IPS-18a (cell line): ENCODE results near the gene CXXC5.

Experiments used
- H3K27ac ChIP-seq: one replicate; pipeline ENCODE4 v1.5.1; 2013; ENCODE audit warnings: low read length
- H3K27me3 ChIP-seq: one replicate; pipeline ENCODE4 v1.6.1; 2013; ENCODE audit warnings: mild to moderate bottlenecking, low read length; ENCODE audit not compliant: control insufficient read depth, insufficient read depth
- H3K36me3 ChIP-seq: one replicate; pipeline ENCODE4 v1.6.1; 2013; ENCODE audit warnings: low read depth, low read length; ENCODE audit not compliant: control insufficient read depth
- H3K4me1 ChIP-seq: one replicate; pipeline ENCODE4 v1.6.1; 2013; ENCODE audit warnings: low read depth, low read length; ENCODE audit not compliant: control insufficient read depth
- H3K4me3 ChIP-seq: one replicate; pipeline ENCODE4 v1.5.1; 2013; ENCODE audit warnings: low read length
- H3K9ac ChIP-seq: one replicate; pipeline ENCODE4 v1.6.1; 2013; ENCODE audit warnings: mild to moderate bottlenecking, low read length, moderate library complexity
- H3K9me3 ChIP-seq: one replicate; pipeline ENCODE4 v1.6.1; 2013; ENCODE audit warnings: low read depth, low read length; ENCODE audit not compliant: control insufficient read depth

The CXXC5 gene

DNA sequence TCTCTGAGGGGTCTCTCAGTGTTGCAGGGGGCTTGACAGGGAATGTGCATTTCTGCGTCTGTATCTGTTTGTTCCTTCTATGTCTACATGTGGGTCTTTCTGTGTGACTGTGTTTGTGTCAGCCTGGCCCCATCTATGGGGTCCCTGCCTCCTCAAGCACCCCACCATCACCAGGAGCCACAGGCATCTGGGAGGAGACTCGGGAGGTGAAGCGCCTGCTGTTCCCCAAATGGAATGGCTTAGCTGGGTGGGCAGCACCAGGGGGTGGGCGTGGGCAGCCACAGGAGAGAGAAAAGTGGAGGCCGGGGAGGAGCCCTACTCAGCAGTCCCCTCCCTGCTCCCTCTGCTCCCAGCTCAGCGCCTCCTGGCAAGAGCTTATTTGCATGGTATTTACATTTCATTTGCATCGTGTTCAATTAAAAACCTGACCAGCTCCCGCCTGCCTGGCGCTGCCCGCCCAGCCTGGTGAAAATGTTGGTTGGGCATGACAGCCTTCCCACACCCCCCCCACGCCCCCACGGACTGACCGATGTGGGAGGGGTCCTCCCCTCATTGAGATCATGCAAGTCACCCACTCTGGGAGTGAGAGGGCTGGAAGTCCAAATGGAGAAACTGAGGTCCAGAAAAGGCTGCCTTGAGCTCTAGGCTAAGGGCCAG, 50.5 kb downstream of the CXXC5 start:
- no peak overlapping the region for H3K27ac ChIP-seq
- H3K4me3 ChIP-seq: no peak overlapping the region
- H3K36me3 ChIP-seq: no peaks in the 10 kb centered on the region
- peaks cover 27% of the 10 kb centered on the region for H3K27me3 ChIP-seq
- H3K4me1 ChIP-seq: peaks cover 38% of the 10 kb centered on the region
- no peak overlapping the region for H3K9ac ChIP-seq
- no peaks in the 10 kb centered on the region for H3K9me3 ChIP-seq

DNA sequence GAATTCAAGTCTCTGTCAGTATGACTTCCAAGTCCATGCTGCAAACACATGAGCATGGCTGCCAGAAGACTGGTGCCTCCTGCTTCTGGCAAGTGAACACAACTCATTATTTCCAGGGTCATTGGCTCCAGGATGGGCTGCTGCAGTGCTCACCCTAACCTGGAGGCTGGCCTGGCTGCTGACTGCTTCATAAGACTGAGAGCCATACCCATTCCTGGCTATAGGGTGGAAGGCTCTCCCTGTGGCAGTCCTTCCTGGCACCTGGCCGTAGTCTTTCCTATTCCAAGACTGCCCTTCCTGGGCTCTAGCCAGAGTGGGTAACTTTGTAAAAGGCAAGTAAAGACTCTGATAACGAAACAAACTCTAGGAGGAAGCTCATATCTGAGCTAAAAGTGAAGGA, 51.2 kb downstream of the CXXC5 start:
- Histone ChIP-seq H3K9ac (no peak overlapping the region), H3K27me3 (peaks cover 27% of the 10 kb centered on the region), H3K36me3 (no peaks in the 10 kb centered on the region), H3K4me3 (no peak overlapping the region), H3K9me3 (no peaks in the 10 kb centered on the region), H3K27ac (no peak overlapping the region), H3K4me1 (peaks cover 38% of the 10 kb centered on the region)

DNA sequence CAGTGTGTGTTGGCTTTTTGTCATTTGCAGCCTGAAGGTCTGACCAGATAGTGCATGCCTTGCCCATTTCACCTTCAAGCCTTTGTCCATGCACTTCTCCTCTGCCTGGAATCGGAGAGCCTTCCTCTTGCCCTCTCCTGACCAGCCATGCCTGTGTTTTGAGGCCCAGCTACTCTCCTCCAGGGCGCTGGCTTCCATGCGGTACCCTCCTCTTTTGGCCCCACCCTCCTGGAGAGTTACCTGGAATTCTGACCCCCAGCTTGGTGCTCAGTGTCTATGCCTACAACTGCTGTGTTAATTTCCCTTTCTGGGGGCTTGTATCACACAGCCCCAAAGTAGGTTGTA, 52.5 kb downstream of the CXXC5 start:
- H3K4me1 ChIP-seq: peaks cover 38% of the 10 kb centered on the region
- H3K4me3 ChIP-seq: no peak overlapping the region
- no peak overlapping the region for H3K9ac ChIP-seq
- peaks cover 19% of the 10 kb centered on the region for H3K27me3 ChIP-seq
- H3K27ac ChIP-seq: no peak overlapping the region
- H3K36me3 ChIP-seq: no peaks in the 10 kb centered on the region
- no peaks in the 10 kb centered on the region for H3K9me3 ChIP-seq

- peaks cover 37% of the 10 kb centered on the region for H3K4me1 ChIP-seq
- H3K36me3 ChIP-seq: no peaks in the 10 kb centered on the region
- peaks cover 14% of the 10 kb centered on the region for H3K27me3 ChIP-seq
- H3K4me3 ChIP-seq: peak overlapping the region; percentile 32
- H3K9ac ChIP-seq: no peak overlapping the region
- H3K27ac ChIP-seq: peak overlapping the region; percentile 24
- no peaks in the 10 kb centered on the region for H3K9me3 ChIP-seq
Observed at GRCh38 chr5:139701056-139701741, 53.0 kb downstream of the CXXC5 start.

DNA sequence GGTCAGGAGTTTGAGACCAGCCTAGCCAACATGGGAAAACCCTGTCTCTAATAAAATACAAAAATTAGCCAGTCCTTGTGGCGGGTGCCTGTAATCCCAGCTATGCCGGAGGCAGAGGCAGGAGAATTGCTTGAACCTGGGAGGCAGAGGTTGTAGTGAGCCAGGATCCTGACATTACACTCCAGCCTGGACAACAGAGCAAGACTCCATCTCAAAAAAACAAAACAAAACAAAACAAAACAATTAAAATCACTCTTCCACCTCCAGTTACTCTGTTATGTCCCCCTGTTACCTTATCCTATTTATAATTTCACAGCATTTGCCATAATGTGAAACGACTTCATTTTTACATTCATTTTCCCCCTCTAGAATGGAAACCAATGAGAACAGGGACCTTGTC, 54.4 kb downstream of the CXXC5 start:
- Histone ChIP-seq H3K27me3 (peaks cover 8% of the 10 kb centered on the region), H3K27ac (no peak overlapping the region), H3K36me3 (no peaks in the 10 kb centered on the region), H3K9me3 (no peaks in the 10 kb centered on the region), H3K4me1 (peaks cover 36% of the 10 kb centered on the region), H3K4me3 (no peak overlapping the region), H3K9ac (no peak overlapping the region)

DNA sequence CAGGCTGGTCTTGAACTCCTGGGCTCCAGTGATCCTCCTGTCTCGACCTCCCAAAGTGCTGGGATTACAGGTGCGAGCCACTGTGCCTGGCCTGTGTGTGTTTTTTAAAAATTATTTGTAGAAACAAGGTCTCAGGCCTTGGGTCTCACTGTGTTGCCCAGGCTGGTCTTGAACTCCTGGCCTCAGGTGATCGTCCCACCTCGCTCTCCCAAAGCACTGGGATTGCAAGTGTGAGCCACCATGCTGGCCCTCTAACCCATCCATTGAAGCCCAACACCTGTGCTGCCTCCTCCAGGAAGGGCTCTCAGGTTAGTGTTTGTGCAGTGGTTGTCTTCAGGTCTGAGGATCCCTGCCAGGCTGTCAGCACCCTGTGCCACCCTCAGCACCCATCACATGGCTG, 56.6 kb downstream of the CXXC5 start:
- H3K27ac ChIP-seq: no peak overlapping the region
- no peaks in the 10 kb centered on the region for H3K9me3 ChIP-seq
- H3K9ac ChIP-seq: no peak overlapping the region
- peaks cover 5% of the 10 kb centered on the region for H3K27me3 ChIP-seq
- peaks cover 33% of the 10 kb centered on the region for H3K4me1 ChIP-seq
- H3K4me3 ChIP-seq: no peak overlapping the region
- no peaks in the 10 kb centered on the region for H3K36me3 ChIP-seq

DNA sequence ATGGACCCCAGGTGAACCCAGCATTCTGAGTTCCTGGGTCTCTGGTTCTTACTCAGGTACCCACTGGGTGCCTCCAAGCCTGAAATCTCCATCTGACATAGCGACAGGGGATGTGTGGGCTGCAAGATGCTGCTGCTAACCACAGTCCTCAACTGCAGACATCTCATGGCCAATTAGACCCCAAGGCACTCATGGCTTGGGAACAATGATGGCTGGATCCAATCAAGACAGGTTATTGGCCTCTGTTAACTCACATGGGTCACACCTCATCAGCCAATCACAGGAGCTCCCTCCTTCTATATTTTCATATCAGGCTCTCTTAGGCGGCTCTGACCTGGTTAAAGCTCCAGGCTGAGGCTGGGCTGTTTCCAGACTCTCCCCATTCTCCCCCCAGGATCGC, 57.0 kb downstream of the CXXC5 start:
- no peak overlapping the region for H3K27ac ChIP-seq
- no peak overlapping the region for H3K9ac ChIP-seq
- H3K4me1 ChIP-seq: peaks cover 35% of the 10 kb centered on the region
- H3K9me3 ChIP-seq: no peaks in the 10 kb centered on the region
- H3K4me3 ChIP-seq: no peak overlapping the region
- H3K27me3 ChIP-seq: peaks cover 5% of the 10 kb centered on the region
- no peaks in the 10 kb centered on the region for H3K36me3 ChIP-seq

DNA sequence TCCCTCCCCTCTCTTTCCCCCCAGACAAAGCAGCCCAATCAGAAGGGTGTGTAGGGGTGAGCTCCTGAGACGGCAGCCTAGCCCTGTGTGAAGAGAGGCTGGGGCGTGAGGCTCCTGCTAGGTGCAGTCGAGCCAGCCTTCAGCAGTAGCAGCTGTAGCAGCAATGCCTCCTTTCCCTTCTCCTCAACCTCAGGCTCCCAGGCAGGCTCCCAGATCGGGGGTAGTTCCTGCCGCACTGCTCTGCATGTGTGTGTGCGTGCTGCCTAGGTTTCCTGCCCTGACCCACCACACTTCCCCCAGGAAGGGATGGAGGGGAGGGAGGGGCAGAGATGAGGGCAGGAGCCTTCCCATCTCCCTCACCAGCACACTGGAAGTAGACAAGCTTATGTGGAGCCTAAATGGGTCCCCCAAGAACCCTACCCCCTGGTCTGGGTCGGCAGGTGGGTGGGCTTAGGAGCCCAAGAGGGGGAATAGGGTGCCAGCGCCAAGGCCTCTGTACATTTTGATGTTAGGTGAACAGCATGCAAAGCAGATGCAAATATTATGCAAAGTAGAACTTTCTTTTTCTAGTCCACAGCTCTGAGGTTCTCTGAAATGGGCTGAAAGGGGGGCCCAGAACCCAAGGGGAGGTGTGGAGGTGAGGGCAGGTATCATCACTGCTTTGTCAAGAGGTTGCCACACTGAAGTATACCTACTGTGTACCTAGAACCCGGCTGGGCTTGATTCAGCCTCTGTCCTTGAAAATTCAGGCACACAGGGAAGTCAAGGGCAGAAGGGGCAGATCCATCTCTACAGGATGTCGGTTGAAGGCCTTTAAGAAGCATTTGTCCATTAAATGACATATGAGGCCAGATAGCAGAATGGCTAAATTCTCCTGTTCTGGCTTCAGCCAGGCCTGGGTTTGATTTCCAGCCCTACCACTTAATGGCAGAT, 57.8 kb downstream of the CXXC5 start:
- Histone ChIP-seq H3K27ac (no peak overlapping the region), H3K9ac (no peak overlapping the region), H3K4me1 (peaks cover 33% of the 10 kb centered on the region), H3K36me3 (no peaks in the 10 kb centered on the region), H3K9me3 (no peaks in the 10 kb centered on the region), H3K27me3 (peaks cover 5% of the 10 kb centered on the region), H3K4me3 (no peak overlapping the region)

GRCh38 chr5:139707445-139708003, 59.4 kb downstream of the CXXC5 start:
- Histone ChIP-seq H3K4me1 (peaks cover 34% of the 10 kb centered on the region), H3K27ac (no peak overlapping the region)

GRCh38 chr5:139708434-139708861, 60.3 kb downstream of the CXXC5 start:
- Histone ChIP-seq H3K4me3 (peak overlapping the region; percentile 38), H3K27ac (no peak overlapping the region), H3K27me3 (peaks cover 23% of the 10 kb centered on the region), H3K36me3 (no peaks in the 10 kb centered on the region), H3K4me1 (peaks cover 35% of the 10 kb centered on the region), H3K9ac (peak overlapping the region; percentile 72), H3K9me3 (no peaks in the 10 kb centered on the region)

More at GRCh38 chr5:139707445-139708003, 59.4 kb downstream of the CXXC5 start:
- H3K9me3 ChIP-seq: no peaks in the 10 kb centered on the region
- H3K36me3 ChIP-seq: no peaks in the 10 kb centered on the region
- peaks cover 14% of the 10 kb centered on the region for H3K27me3 ChIP-seq
- H3K9ac ChIP-seq: no peak overlapping the region
- peak overlapping the region; percentile 15 for H3K4me3 ChIP-seq

DNA sequence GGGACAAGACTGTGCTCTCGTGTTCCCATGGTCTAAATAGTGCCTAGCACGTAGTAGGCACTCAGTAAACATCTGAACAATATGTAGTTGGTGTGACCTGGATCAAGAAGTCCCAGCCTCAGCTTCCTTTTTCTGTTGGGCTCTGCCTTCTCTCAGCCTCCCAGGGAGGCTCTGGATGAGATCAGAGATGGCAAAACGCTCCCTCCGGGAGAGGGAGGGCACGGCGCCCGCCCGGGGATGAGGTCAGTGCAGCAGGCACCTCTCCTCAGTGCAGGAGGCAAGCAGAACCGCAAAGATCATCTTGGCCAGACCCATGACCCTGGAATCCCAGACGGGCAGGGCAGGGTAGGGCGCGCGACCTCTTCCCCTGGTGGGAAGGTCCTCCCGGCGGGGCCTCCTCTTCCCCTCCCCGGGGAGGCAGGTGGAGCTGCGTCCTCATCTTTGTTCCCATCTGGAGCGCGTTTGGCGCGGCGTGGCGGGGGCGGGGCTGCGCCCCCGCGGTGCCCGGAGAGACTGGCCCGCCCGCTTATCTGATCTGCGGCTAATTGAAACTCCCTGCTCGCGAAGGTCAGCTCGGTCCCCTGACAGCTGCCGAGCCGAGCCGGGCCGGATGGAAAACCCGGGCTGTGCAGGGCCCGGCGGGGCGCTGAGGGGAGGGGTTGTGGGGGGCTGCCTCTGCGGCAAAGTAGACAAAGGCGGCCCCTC, 60.9 kb downstream of the CXXC5 start:
- Histone ChIP-seq H3K4me3 (peak overlapping the region; percentile 38), H3K36me3 (no peaks in the 10 kb centered on the region), H3K9me3 (no peaks in the 10 kb centered on the region), H3K27me3 (peaks cover 23% of the 10 kb centered on the region), H3K4me1 (peaks cover 35% of the 10 kb centered on the region), H3K9ac (peak overlapping the region; percentile 72), H3K27ac (no peak overlapping the region)
